Osteocyte (in vitro differentiated cells): ENCODE measurements around the gene SPINK2. TPM values are rescaled to one million over a fixed set of nuclear protein-coding genes. Genes with fewer than 3 reads are reported as not detected.

Experiments used
- DNase-seq: peaks from one replicate; pipeline ENCODE4 v3.0.0; 2021; ENCODE audit warnings: mixed read lengths; ENCODE audit not compliant: unreplicated experiment; ENCODE audit errors: extremely low spot score
- H3K27ac Mint-ChIP-seq: one replicate; pipeline ENCODE4 v1.8.0; 2021; ENCODE audit warnings: mild to moderate bottlenecking, mixed read lengths; ENCODE audit not compliant: unreplicated experiment
- H3K27me3 Mint-ChIP-seq: one replicate; pipeline ENCODE4 v1.8.0; 2021; ENCODE audit warnings: mixed read lengths; ENCODE audit not compliant: unreplicated experiment
- H3K36me3 Mint-ChIP-seq: one replicate; pipeline ENCODE4 v1.8.0; 2021; ENCODE audit warnings: mixed read lengths; ENCODE audit not compliant: unreplicated experiment
- H3K4me1 Mint-ChIP-seq: one replicate; pipeline ENCODE4 v1.8.0; 2021; ENCODE audit warnings: mixed read lengths; ENCODE audit not compliant: unreplicated experiment
- H3K4me3 Mint-ChIP-seq: one replicate; pipeline ENCODE4 v1.8.0; 2021; ENCODE audit warnings: mild to moderate bottlenecking, moderate library complexity, mixed read lengths; ENCODE audit not compliant: unreplicated experiment
- H3K9me3 Mint-ChIP-seq: one replicate; pipeline ENCODE4 v1.8.0; 2021; ENCODE audit warnings: mixed read lengths; ENCODE audit not compliant: unreplicated experiment
- CTCF ChIP-seq: fragments of 200-600 bp; sonication (generic); IDR thresholded peaks from 2 replicates; pipeline ENCODE4 v1.5.0; 2021; ENCODE audit warnings: antibody characterized with exemption, mild to moderate bottlenecking, moderate library complexity
- total RNA-seq: library from RNA; stranded (reverse); gene quantifications from 2 replicates; pipeline ENCODE4 v1.2.1, GENCODE V29; 2021

SPINK2 gene
- total RNA-seq, 1 donor from 2014 or later, result not detected

DNA sequence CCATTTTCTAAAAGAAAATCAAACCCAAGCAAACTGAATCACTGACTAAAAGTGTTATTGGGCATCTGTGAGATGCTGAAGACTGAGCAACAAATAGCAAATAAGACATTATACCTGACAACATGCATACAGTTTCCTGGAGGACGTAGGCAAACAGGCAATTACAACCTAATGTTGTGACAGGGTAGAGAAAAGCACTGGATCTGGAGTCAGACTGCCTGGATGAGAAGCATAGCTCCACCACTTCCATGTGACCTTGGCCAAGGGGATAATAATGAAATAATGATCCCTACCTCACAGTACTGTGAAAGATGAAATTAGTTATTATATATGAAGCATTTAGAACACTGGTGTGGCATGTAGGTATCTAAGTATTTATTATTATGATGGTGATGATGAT lies 2.7 kb downstream of the SPINK2 start:
- Mint-ChIP-seq H3K36me3 (no peaks in the 10 kb centered on the region), H3K27me3 (peaks cover 62% of the 10 kb centered on the region)
- no peak for DNase-seq

DNA sequence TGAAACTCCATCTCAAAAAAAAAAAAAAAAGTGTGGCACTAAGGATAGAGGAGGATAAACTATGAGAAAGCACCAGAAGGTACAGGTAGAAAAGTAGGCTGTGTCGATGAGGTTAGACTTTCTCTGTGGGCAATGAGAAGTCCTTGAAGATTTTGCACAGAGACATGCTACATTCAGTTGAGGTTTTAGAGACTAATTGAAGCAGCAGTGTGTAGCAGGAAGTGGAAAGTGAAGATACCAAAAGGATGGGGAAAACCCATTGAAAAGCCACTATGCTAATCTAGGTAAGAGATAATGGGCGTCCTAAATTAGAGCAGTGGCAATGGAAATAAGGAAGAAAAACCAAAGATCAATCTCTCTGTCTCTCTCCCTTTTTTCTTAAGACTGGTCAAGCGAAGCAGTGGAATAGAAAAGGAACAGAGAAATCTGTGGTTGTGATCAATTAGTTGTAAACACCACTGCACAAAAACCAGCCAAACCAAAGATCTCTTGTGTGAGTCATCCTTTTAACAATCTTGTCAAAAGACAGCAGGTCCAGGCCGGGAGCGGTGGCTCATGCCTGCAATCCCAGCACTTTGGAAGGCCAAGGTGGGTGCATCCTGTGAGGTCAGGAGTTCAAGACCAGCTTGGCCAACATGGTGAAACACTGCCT lies 3.5 kb downstream of the SPINK2 start:
- no peak for TF ChIP-seq CTCF
- Mint-ChIP-seq H3K4me1 (peaks cover 3% of the 10 kb centered on the region), H3K4me3 (no peak overlapping the region), H3K9me3 (no peaks in the 10 kb centered on the region), H3K36me3 (no peaks in the 10 kb centered on the region), H3K27me3 (peaks cover 56% of the 10 kb centered on the region), H3K27ac (no peak overlapping the region)
- no peak for DNase-seq

More for the DNA sequence above, 2.7 kb downstream of the SPINK2 start:
- no peak overlapping the region for H3K27ac Mint-ChIP-seq
- H3K4me3 Mint-ChIP-seq, result no peak overlapping the region
- H3K9me3 Mint-ChIP-seq, result no peaks in the 10 kb centered on the region
- TF ChIP-seq CTCF, result no peak
- peaks cover 3% of the 10 kb centered on the region for H3K4me1 Mint-ChIP-seq

DNA sequence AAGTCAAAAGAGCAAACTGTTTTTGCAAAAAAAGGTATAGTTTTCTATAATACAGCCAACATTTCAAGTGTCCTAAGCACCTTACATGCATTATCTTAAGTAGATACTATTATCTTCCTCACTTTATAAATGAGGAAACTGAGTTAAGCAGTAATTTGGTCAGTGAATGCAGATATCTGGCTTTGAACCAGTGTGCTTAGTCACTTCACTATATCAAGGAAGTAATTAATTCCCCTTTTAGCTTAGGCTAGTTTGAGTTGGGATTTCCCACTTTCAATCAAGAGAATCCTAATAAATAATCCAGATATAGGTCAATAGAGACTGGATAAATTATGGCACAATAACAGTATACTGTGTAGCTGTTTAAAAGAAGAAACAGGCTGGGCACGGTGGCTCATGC lies 14.8 kb downstream of the SPINK2 start:
- Mint-ChIP-seq H3K4me3 (no peak overlapping the region), H3K9me3 (no peaks in the 10 kb centered on the region)

DNA sequence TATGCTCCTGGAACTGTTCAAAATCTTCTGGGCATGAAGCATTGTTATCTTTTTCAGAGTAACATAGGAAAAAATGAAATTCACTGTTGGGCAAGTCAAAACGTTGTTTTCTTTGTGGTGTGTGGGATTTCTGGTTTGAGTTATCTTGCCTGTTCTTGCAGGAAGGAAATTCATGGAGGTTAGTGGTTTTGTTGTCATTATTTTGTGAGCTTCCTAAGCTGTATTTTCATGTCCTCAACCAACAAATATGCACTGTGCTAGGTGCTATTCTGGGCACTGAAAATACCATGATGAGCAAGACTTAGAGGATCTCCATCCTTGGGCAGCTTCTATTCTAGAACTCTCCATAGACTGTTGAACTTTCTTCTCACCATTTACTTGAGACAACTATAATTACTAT lies 16.9 kb downstream of the SPINK2 start:
- TF ChIP-seq CTCF, result no peak
- DNase-seq, result no peak
- peaks cover 7% of the 10 kb centered on the region for H3K27me3 Mint-ChIP-seq
- H3K36me3 Mint-ChIP-seq, result no peaks in the 10 kb centered on the region
- H3K4me1 Mint-ChIP-seq, result peaks cover 9% of the 10 kb centered on the region
- H3K27ac Mint-ChIP-seq, result no peak overlapping the region
- no peaks in the 10 kb centered on the region for H3K9me3 Mint-ChIP-seq
- H3K4me3 Mint-ChIP-seq, result no peak overlapping the region

More for the DNA sequence above, 14.8 kb downstream of the SPINK2 start:
- Mint-ChIP-seq H3K27me3 (peaks cover 21% of the 10 kb centered on the region), H3K36me3 (no peaks in the 10 kb centered on the region), H3K27ac (no peak overlapping the region), H3K4me1 (peaks cover 3% of the 10 kb centered on the region)
- DNase-seq, result no peak
- TF ChIP-seq CTCF, result no peak

DNA sequence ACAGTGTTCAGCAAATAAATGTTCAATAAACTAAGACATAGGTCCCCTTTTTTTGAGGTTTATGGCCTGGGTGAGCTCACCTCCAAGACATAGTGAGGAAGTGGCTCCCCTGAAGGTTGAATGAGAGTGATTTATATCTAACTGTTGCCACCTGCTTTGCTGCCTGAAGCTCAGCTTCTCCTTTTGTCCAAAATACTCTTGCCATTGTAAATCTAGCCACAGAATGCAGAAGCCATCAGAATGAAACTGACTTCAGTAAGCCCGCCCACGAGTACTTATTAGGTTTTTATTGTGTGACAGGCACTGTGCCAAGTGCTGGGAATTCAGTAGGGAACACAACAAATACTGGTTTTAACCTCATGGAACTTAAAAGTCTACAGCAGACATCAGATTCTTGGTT lies 18.0 kb downstream of the SPINK2 start:
- DNase-seq, result no peak
- H3K4me1 Mint-ChIP-seq, result peaks cover 12% of the 10 kb centered on the region
- no peak overlapping the region for H3K27ac Mint-ChIP-seq
- H3K9me3 Mint-ChIP-seq, result no peaks in the 10 kb centered on the region
- no peaks in the 10 kb centered on the region for H3K36me3 Mint-ChIP-seq
- no peak for TF ChIP-seq CTCF
- H3K4me3 Mint-ChIP-seq, result no peak overlapping the region
- peaks cover 4% of the 10 kb centered on the region for H3K27me3 Mint-ChIP-seq
